GM20431 (cell line): ENCODE measurements around the gene TYMP.

Experiments used
- in situ Hi-C: fragments of 300-500 bp; cut with MseI, MboI; formaldehyde crosslinking; loops from one replicate; pipeline ENCODE4 v1.15.0; 2020; ENCODE audit warnings: low sequenced_read_pairs; ENCODE audit not compliant: unreplicated experiment

Gene TYMP, protein sequence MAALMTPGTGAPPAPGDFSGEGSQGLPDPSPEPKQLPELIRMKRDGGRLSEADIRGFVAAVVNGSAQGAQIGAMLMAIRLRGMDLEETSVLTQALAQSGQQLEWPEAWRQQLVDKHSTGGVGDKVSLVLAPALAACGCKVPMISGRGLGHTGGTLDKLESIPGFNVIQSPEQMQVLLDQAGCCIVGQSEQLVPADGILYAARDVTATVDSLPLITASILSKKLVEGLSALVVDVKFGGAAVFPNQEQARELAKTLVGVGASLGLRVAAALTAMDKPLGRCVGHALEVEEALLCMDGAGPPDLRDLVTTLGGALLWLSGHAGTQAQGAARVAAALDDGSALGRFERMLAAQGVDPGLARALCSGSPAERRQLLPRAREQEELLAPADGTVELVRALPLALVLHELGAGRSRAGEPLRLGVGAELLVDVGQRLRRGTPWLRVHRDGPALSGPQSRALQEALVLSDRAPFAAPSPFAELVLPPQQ

DNA sequence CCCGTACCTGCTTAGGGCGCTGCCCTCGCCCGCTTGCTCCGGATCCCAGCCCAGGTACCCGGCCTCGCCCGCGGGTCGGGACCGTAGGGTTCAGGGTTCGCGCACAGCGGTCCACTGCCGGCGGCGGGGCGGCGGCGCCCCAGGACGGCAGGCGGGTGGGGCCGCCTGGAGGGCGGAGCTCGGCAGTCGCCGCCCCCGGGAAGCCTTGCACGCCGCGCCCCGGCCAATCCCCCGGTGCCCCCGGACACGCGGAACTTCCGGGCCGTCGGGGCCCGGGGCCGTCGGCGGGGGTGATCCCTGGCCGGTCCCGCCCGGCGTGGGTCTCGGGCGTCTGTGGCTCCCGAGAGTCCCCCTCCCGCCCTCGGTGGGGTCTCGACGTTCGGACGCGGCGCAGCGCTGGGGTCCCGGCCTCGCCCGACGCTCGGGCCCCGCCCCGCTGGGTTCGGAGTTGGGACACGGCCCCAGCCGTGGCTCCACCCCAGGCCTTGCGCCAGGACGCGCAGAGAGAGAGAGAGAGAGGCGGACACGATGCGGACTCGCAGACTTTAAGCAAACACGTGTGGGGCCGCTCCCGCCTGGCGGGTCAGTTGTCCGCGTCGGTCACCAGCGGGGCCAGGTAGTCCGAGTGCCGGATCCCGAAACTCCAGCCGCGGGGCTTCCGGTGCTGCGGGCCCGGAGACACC is at the start of gene TYMP:
TYMP (minus strand) TSS at position 116 of the 683 bp plus-strand sequence. CDS start 303 bp downstream, outside the sequence.
- in situ Hi-C loops, result no loop called here

DNA sequence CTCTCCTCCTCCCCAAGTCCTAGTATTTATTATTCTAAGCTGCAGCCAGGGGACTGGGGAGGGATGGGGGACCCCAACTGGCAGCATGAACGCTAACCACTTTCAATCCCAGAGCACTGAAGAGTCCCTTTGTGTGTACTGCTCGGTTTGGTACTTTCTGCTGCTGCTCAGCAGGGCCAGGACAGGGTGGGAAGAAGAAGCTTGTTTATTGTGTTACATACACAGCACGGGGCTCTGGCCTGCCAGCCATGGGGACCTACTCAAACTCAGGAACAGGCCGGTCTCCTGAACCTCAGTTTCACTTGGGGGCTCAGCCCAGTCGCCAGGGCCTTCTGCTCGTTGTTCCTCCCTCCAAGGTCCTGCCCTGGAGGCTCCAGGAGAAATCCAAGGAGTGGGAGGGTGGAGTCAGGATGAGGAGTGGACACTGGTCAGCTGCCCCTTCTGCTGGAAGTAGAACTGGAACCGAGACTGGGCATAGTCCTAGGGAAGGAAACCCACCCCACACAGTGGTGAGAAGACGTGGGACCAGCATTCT is 49.0 kb upstream of the TYMP start:
- in situ Hi-C loops, result no loop called here

DNA sequence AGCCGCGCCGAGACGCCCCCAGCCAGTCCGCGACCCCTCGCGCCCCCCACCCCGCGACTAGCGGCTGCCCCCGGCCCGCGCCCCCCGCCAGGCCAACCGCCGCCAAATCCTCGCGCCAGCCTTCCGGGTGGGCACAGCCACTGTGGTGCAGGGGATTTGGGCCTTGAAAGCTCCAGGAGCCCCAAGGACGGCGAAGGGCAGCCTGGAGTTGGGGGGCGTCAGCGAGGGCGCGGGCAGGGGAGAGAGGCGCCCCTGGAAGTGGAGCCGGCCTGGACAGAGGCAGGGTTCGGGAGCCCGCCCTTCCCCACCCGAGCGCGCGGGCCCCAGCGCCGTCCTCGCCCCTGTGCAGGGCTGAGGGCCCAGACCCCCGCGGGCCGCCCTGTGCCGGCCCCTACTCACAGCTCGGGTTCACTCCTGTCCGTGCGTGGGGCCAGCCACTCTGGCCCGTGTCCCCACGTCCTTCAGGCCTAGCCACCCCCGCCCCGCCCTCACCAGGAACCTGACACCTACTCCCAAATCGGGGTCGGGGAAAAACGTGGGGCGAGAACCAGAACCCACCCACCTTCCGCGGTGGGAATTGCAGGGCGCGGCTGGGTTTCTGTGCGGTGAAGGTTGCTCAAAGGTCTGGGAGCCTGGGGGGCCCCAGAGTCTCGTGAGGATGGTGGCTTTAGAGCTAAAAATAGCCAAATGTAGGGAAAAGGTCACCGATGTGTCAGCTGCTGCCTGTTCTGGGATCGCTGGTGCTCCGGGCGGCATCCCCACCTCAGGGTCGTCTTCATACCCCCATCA is 48.4 kb upstream of the TYMP start, which contains the start of gene CPT1B:
CPT1B (minus strand) TSS at position 441 of the 789 bp plus-strand sequence. CDS start 512 bp downstream, outside the sequence.
- in situ Hi-C loops, result no loop called here

DNA sequence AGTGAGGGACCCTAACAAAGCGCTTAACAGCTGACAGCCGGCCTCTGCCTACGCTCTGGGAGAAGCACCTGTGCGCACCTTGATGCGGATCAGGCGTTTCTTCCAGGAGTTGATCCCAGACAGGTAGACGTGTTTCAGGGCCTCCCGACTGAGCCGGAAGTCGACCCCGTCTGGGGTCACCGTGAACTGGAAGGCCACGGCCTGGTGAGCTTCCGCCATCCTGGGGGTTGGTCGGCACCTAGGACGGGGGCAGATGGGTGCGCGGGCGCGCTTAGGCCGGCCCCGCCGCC is 47.8 kb upstream of the TYMP start:
- in situ Hi-C loops, result no loop called here

DNA sequence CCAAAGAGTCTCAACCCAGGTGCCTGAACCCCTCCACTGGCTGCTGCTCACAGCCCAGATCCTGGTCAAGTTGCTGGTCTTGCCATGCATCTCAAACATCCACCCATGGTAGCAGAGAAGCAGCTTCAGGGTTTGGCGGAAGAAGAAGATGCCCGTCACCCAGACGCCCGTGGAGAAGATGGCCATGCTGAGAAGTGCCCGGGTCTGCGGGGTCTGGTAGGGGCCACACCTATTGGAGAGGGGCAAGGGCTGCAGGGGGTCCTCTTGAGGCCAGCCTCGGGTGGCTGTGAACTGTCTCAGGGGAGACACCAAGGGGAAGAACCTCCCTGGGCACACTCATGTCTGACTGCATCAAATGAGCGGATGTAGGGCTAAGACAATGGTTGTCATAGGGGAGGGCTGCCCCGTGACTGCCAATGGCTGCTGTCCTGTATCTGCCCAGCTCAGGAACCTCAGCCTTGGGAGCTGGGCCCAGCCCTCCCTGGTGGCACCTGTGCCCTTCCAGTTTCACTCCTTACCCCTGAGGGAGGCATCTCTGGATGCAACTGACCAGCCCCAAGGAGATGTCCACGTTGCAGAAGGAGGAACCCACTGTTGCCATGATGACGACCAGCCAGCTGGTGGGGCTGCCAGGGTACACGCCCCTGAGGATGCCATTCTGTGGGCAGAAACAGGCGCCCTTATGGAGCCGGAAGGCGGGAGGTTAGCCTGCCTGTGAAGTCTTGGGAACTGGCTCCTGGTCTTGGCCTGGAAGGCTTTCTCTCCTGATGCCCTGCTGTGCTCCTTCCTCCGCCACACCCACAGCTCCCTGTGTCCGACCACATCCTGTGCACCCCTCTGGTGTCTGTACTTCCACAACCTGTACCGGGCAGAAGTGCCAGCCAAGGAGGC is 47.2 kb upstream of the TYMP start:
- in situ Hi-C loops, result no loop called here

DNA sequence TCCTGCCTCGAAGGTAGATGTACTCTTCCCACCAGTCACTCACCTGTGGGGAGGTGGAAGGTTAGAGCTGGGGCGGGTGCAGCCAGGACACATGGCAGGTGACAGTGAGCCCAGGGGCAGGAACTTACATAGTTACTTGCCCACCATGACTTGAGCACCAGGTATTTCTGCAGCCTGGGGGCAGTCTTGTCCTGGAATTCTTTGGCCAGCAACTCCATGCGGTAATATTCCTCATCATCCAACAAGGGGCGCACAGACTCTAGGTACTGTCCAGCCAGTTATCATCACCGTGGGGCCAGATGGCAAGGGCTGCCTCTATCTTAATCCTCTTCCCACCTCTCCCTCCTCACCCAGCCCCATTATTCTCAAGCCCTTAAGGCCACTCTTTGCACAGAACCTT is 46.3 kb upstream of the TYMP start:
- in situ Hi-C loops, result no loop called here

DNA sequence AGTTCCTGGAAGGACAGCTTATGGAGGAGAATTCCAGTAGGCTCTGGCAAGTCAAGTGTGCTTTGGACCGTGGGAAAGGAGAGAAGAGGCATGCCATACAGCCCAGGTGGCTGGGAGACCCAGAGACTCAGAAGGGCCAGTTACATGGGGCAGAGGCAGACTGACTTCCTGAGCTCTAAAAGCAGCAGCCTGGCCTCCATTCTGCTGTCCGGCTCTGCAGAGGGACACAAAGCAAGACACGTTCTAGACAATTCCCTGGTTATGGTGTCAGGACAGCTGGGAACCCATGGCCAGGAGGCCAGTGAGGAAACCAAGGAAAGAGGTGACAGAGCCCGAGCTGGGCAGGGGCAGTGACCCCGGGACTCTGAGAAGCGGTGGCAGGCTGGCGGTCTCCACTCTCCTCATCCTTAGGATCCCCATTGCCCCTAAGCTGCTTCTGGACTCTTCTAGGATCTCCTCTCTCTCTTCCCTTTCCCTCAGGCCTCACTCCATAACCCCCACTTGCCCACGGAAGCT is 45.7 kb upstream of the TYMP start:
- in situ Hi-C loops, result no loop called here

DNA sequence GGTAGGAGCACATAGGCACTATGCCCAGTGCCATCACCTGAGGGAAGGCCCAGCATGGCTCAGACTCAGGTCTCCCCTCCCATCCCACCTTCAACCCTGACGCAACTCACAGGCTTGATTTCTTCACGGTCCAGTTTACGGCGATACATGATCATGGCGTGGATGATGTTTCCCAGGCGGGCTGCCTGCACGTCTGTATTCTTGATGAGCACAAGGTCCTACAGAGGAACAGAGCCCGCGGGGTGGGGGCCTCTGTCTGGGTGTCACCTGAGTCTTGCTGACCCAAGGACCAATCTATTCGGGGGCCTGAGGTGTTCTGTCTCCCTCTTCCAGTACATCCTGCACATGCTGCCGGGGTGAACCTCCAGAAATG is 44.6 kb upstream of the TYMP start:
- in situ Hi-C loops, result no loop called here

DNA sequence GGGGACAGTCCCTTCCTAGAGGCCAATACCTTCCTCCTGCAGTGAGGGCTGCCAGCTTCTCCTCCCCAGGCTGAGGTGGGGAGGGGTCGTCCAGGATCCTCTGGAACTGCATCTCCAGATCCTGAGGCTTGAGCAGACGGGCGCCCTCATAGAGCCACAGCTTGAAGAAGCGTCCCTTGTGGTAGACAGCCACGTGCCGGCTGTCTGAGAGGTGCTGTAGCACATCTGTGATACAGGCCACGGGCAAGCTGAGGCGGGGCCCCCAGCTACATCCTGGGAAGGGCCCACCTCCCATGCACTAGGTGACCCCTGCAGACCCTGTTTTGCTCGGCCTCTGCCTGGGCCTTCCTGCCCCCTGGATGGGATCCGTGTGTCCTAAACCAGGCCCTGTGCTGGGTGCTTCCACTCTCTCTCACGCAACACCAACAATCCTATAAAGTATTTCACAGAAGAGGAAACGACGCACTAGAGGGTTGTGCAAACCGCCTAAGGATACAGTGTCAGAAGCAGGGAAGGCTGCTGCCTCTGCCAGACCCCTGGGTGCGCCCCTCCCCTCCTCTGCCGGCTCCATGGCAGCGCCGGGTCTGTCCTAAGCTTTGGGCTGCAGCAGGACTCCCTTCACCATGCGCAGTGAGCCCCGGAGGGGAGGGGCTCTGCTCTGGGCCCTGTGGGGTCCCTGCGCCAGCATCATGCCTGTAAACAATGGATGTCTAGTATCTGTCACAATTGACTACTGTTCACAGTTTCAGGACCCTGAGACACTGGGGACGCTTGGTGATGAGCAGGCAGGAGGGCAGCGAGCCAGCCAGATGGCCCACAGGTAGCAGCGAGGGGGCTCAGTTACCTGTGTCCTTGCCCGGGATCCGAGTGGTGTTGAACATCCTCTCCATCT is 43.9 kb upstream of the TYMP start:
- in situ Hi-C loops, result no loop called here

DNA sequence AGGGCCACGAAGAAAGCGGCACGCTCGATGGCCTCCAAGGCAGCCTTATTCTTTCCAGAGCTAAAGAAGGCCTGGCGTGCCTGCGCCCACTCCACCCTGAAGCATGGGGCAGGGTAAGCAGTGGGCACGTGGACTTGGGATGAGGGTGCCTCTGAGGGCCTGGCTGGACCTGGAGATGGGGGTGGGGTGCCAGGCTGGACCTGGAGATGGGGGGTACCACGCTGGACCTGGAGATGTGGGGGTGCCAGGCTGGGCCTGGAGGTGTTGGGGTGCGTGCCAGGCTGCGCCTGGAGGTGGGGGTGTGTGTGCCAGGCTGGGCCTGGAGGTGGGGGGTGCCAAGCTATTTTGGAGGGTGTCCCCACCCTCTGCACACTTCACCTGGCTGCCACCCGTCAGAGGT is 43.2 kb upstream of the TYMP start:
- in situ Hi-C loops, result no loop called here

DNA sequence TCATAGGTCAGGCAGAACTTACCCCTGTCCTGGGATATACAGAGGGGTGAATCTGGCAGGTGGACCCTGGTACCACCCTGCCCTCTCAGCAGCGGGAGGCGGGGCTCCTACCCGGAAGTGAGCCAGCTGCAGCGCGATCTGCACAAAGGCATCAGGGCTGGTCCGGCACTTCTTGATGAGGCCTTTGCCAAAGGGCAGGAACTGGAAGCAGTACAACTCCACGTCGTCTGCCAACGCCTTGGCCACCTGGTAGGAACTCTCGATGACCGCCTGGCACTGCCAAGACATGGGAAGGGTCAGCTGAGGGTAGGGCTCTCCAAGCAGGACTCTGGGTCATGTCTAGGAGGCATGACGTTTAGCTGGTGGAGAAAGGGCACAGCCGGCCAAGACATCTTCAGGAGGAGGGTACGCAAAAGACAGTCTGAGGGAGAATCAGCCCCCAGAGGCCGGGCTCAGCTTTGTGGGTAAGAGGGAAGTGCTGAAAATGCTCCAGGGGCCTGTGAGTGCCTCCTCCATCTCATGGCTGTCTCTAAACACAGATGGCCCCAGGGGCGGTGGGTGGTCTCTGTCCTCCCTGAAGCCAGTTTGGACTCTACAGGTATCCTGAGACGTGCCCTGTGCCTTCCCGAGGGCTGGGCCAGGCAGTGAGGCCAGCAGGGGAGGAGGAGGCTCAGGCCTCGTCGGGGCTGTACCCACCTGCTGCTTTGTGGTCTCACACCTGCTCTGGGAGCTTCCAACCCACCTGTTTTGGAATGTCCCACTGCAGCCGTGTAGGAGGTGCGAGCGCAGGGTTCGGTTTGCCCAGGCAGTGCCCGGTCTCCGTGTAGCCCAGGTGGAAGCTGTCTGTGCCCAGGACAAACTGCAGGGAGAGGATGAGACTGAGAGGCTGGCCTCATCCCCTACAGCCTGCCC is 41.7 kb upstream of the TYMP start:
- in situ Hi-C loops, result no loop called here

DNA sequence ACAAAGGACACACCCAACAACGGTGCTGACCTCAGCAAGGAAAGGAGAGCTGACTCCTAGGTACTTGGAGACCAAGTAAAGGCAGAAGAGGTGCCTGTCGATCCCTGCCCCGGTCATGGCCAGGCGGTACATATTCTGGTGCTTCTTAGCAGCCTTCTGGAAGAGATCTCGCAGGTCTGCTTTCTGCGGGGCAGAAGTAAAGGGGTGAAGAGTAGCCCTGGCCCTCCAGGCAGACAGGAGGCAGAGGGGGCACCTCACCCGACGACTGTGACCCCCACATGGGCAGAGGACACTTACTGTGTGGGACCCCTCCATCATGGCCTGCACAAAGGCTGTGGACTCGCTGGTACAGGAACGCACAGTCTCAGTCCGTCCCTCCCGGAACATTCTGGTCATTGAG is 41.0 kb upstream of the TYMP start:
- in situ Hi-C loops, result no loop called here

DNA sequence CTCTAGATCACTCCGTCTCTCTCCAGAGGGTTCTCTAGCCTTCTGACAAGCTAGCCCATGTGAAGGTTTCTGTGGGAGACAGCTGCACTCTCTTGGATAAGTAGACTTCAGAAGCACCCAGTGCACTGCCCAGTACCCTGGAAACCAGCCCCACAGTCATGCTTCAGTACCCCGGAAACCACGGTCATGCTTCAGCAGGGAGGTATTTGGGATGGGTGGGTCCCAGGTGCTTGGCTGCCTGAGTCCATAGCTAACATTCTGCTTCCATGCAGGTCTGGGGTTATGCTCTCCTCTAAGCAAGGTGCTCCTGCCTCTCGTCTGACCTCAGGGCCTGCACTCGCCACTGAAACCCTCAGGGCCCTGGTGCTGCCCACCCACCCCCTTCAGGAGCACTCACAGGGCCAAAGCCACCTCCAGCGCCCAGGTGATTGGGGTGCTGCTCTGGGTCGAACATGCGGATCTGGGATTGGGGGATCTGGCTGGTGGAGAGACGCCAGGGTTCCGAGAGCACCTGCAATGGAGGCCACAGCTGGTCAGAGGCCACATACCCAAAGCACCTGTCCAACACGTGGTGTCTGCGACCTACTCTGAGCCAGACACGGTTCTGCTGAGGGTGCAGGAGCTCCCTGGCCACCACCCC is 40.2 kb upstream of the TYMP start:
- in situ Hi-C loops, result no loop called here

DNA sequence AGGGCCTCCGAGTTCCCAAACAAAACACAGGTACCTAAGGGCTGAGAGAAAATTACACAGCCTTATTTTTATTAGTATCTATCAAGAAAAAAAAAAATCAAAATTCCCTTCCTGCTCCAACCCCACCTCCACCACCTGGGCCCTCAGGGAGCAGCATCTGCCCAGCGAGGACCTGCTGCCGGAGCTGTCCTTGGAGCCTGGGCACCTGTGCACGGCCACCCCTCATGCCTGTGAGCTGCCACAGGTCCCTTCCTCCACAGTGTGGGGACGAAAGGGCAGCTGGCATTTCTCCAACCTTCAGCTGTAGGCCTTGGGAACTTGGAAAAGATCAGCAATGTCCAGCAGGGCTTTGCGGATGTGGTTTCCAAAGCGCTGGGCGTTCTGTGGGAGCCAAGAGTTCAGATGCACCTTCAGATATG is 39.2 kb upstream of the TYMP start:
- in situ Hi-C loops, result no loop called here

DNA sequence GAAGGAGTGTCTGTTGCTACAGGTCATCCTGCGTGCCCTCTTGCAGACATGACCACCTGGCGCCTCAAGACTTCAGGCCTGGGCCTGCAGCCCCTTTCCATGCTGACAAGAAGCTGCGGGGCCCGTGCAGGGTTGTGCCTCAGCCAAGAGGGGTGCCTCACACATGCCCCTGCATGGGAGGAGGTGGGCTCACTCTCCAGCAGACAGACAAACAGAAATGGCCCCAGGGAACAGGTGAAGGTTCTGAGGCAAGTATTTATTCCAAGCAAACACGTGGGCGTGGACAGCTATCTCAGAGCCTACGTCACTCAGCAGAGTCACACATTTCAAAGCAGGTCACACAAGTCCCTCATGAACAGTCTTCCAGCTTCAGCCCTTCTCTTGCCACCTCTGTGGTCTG is 38.8 kb upstream of the TYMP start:
- in situ Hi-C loops, result no loop called here

DNA sequence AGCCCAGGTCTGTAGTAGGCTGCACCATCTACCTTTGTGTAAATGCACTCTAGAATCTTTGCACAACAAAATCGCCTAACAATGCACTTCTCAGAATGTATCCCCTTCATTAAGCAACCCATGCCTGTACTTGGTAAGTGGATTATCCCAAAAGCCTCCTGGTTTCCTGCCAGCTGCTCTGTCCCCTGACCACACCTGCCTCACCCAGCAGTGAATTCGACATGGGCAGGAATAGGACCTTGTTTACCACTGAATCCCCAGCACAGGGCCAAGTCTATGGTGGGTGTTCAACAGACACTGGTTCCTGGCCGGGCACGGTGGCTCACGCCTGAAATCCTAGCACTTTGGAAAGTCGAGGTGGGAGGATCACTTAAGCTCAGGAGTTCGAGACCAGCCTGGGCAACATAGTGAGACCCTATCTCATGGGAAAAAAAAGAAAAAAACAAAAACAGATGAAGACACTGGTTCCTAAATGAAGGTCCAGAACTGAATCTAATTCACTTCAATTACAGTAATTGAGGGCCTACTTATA is 38.0 kb upstream of the TYMP start:
- in situ Hi-C loops, result no loop called here

DNA sequence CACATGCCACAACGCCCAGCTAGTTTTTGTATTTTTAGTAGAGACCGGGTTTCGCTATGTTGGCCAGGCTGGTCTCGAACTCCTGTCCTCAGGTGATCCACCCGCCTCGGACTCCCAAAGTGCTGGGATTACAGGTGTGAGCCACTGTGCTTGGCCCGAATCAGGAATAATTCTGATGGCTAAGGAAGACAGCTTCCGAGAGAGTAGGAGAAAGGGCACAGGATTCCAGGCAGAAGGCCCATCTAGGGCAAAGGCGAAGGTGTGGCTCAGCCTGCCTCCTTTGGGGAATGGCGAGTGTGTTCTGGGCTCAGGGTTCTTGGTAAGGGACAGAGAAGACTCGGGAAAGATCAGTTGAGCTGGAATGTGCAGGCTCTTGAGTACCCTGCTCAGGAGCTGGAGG is 34.5 kb upstream of the TYMP start:
- in situ Hi-C loops, result no loop called here
